ENCODE data around the gene PDHX. TPM values are rescaled to one million over a fixed set of nuclear protein-coding genes. Genes with fewer than 3 reads are reported as not detected.

PDHX gene
- total and polyA plus RNA-seq, 4 donors = 14.9 to 35.2 (median 24.0) TPM

DNA sequence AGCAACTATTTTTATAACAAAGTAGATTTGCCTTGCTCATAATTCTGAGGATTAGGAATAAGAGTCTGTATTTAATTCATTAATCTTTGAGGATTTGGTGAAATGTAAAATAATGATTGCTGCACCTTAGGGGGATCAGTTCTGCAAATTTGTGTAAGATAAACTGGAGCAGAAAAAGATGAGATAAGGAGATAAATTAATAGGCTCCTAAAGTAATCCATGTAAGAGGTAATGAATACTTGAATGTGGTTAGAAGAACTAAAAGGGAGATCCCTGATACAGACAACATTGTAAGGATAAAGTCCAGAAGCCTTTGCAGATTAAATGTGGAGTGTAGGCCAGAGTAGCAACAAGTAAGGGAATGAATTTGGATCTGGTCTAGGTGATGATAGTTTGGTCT, 45.6 kb downstream of the PDHX start:
- TF ChIP-seq GABPA (IDR thresholded peaks at IDR 0.05 in 1 of 2, conservative IDR thresholded peaks at IDR 0.05 in 1 of 2) (no peak), RAD21 (IDR thresholded peaks at IDR 0.05) (no peak), NR2F2 (IDR thresholded peaks at IDR 0.05) (no peak), JUND (IDR thresholded peaks at IDR 0.05) (no peak), FOXA2 (IDR thresholded peaks at IDR 0.05) (no peak), FOXA1 (IDR thresholded peaks at IDR 0.05) (no peak), EGR1 (IDR thresholded peaks at IDR 0.05; ENCODE audit: low read depth in 2 of 2) (no peak), YY1 (IDR thresholded peaks at IDR 0.05) (no peak), RXRA (IDR thresholded peaks at IDR 0.05) (no peak), HNF4A (conservative IDR thresholded peaks at IDR 0.05) (no peak), SP1 (IDR thresholded peaks at IDR 0.05) (no peak)
- TF ChIP-seq, protein P1, sequence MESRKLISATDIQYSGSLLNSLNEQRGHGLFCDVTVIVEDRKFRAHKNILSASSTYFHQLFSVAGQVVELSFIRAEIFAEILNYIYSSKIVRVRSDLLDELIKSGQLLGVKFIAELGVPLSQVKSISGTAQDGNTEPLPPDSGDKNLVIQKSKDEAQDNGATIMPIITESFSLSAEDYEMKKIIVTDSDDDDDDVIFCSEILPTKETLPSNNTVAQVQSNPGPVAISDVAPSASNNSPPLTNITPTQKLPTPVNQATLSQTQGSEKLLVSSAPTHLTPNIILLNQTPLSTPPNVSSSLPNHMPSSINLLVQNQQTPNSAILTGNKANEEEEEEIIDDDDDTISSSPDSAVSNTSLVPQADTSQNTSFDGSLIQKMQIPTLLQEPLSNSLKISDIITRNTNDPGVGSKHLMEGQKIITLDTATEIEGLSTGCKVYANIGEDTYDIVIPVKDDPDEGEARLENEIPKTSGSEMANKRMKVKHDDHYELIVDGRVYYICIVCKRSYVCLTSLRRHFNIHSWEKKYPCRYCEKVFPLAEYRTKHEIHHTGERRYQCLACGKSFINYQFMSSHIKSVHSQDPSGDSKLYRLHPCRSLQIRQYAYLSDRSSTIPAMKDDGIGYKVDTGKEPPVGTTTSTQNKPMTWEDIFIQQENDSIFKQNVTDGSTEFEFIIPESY (IDR thresholded peaks at IDR 0.05) = no peak
- TF ChIP-seq, protein P2, sequence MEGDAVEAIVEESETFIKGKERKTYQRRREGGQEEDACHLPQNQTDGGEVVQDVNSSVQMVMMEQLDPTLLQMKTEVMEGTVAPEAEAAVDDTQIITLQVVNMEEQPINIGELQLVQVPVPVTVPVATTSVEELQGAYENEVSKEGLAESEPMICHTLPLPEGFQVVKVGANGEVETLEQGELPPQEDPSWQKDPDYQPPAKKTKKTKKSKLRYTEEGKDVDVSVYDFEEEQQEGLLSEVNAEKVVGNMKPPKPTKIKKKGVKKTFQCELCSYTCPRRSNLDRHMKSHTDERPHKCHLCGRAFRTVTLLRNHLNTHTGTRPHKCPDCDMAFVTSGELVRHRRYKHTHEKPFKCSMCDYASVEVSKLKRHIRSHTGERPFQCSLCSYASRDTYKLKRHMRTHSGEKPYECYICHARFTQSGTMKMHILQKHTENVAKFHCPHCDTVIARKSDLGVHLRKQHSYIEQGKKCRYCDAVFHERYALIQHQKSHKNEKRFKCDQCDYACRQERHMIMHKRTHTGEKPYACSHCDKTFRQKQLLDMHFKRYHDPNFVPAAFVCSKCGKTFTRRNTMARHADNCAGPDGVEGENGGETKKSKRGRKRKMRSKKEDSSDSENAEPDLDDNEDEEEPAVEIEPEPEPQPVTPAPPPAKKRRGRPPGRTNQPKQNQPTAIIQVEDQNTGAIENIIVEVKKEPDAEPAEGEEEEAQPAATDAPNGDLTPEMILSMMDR (IDR thresholded peaks at IDR 0.05; ENCODE audit: low read depth, low read length, missing input control) = no peak
- TF ChIP-seq, protein P3, sequence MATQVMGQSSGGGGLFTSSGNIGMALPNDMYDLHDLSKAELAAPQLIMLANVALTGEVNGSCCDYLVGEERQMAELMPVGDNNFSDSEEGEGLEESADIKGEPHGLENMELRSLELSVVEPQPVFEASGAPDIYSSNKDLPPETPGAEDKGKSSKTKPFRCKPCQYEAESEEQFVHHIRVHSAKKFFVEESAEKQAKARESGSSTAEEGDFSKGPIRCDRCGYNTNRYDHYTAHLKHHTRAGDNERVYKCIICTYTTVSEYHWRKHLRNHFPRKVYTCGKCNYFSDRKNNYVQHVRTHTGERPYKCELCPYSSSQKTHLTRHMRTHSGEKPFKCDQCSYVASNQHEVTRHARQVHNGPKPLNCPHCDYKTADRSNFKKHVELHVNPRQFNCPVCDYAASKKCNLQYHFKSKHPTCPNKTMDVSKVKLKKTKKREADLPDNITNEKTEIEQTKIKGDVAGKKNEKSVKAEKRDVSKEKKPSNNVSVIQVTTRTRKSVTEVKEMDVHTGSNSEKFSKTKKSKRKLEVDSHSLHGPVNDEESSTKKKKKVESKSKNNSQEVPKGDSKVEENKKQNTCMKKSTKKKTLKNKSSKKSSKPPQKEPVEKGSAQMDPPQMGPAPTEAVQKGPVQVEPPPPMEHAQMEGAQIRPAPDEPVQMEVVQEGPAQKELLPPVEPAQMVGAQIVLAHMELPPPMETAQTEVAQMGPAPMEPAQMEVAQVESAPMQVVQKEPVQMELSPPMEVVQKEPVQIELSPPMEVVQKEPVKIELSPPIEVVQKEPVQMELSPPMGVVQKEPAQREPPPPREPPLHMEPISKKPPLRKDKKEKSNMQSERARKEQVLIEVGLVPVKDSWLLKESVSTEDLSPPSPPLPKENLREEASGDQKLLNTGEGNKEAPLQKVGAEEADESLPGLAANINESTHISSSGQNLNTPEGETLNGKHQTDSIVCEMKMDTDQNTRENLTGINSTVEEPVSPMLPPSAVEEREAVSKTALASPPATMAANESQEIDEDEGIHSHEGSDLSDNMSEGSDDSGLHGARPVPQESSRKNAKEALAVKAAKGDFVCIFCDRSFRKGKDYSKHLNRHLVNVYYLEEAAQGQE (IDR thresholded peaks at IDR 0.05) = no peak
- TF ChIP-seq, protein P4, sequence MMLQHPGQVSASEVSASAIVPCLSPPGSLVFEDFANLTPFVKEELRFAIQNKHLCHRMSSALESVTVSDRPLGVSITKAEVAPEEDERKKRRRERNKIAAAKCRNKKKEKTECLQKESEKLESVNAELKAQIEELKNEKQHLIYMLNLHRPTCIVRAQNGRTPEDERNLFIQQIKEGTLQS (IDR thresholded peaks at IDR 0.05) = no peak
- no peak overlapping the region for H3K9ac ChIP-seq (ENCODE audit: low read depth in 1 of 2, low read length in 2 of 2)
- no peaks in the 10 kb centered on the region for H3K27me3 ChIP-seq (ENCODE audit: control insufficient read depth in 4 of 4, insufficient read depth in 4 of 4, low read length in 3 of 4)
- DNase-seq (ENCODE audit: low spot score) = no peak
- no peak overlapping the region for H3K4me3 ChIP-seq (ENCODE audit: low read depth in 1 of 3, low read length in 3 of 3)
- peaks cover 5 to 7% (median 6%) of the 10 kb centered on the region in 4 donors for H3K4me1 ChIP-seq (ENCODE audit: control insufficient read depth in 4 of 4, insufficient read depth in 4 of 4, low read length in 3 of 4)
- H3K9me3 ChIP-seq (ENCODE audit: control insufficient read depth in 4 of 4, low read length in 3 of 4) = no peaks in the 10 kb centered on the region
- H3K27ac ChIP-seq (ENCODE audit: low read depth in 1 of 2, low read length in 2 of 2) = no peak overlapping the region
- H3K36me3 ChIP-seq (ENCODE audit: control insufficient read depth in 4 of 4, insufficient read depth in 3 of 4, low read depth in 1 of 4, low read length in 3 of 4) = peaks cover 0 to 6% (median under 1%) of the 10 kb centered on the region in 4 donors

DNA sequence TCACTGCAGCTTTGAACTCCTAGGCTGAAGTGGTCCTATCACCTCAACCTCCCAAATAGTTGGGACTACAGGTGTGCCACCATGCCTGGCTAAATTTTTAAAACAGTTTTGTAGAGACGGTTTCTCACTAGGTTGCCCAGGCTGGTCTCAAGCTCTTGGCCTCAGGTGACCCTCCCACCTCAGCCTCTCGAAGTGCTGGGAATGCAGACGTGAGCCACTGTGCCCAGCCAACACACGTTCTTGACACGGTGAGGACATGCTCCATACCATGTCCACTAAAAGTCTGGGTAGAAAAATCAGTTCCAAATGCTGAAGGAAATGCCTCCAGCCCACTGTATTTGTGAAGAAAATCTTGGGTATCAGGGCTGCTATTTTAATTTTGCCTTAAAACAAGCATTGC, 46.9 kb downstream of the PDHX start:
- no peaks in the 10 kb centered on the region for H3K27me3 ChIP-seq (ENCODE audit: control insufficient read depth in 4 of 4, insufficient read depth in 4 of 4, low read length in 3 of 4)
- no peak overlapping the region for H3K4me3 ChIP-seq (ENCODE audit: low read depth in 1 of 3, low read length in 3 of 3)
- H3K27ac ChIP-seq (ENCODE audit: low read depth in 1 of 2, low read length in 2 of 2) = no peak overlapping the region
- WGBS = 98% methylated on average over 5 of the region's 5 CpGs
- no peak for DNase-seq (ENCODE audit: low spot score)
- peaks cover 3 to 7% (median 5%) of the 10 kb centered on the region in 4 donors for H3K4me1 ChIP-seq (ENCODE audit: control insufficient read depth in 4 of 4, insufficient read depth in 4 of 4, low read length in 3 of 4)
- no peaks in the 10 kb centered on the region for H3K9me3 ChIP-seq (ENCODE audit: control insufficient read depth in 4 of 4, low read length in 3 of 4)
- H3K9ac ChIP-seq (ENCODE audit: low read depth in 1 of 2, low read length in 2 of 2) = no peak overlapping the region
- peaks cover 0 to 8% (median under 1%) of the 10 kb centered on the region in 4 donors for H3K36me3 ChIP-seq (ENCODE audit: control insufficient read depth in 4 of 4, insufficient read depth in 3 of 4, low read depth in 1 of 4, low read length in 3 of 4)
- TF ChIP-seq, protein P4 (IDR thresholded peaks at IDR 0.05) = no peak
- TF ChIP-seq, protein P1 (IDR thresholded peaks at IDR 0.05) = no peak
- TF ChIP-seq FOXA2 (IDR thresholded peaks at IDR 0.05) (no peak), JUND (IDR thresholded peaks at IDR 0.05) (no peak), YY1 (IDR thresholded peaks at IDR 0.05) (no peak)
- TF ChIP-seq, protein P2 (IDR thresholded peaks at IDR 0.05; ENCODE audit: low read depth, low read length, missing input control) = no peak
- TF ChIP-seq, protein P3 (IDR thresholded peaks at IDR 0.05) = no peak
